HG03558 (cell line): ENCODE measurements around the gene BAHCC1.

Experiments
- ATAC-seq: cut with Tn5 transposase; IDR thresholded peaks from one replicate; pipeline ENCODE4 v1.9.1; 2021; ENCODE audit warnings: moderate number of reproducible peaks; ENCODE audit not compliant: unreplicated experiment; ENCODE audit errors: extremely low read depth

Gene BAHCC1

DNA sequence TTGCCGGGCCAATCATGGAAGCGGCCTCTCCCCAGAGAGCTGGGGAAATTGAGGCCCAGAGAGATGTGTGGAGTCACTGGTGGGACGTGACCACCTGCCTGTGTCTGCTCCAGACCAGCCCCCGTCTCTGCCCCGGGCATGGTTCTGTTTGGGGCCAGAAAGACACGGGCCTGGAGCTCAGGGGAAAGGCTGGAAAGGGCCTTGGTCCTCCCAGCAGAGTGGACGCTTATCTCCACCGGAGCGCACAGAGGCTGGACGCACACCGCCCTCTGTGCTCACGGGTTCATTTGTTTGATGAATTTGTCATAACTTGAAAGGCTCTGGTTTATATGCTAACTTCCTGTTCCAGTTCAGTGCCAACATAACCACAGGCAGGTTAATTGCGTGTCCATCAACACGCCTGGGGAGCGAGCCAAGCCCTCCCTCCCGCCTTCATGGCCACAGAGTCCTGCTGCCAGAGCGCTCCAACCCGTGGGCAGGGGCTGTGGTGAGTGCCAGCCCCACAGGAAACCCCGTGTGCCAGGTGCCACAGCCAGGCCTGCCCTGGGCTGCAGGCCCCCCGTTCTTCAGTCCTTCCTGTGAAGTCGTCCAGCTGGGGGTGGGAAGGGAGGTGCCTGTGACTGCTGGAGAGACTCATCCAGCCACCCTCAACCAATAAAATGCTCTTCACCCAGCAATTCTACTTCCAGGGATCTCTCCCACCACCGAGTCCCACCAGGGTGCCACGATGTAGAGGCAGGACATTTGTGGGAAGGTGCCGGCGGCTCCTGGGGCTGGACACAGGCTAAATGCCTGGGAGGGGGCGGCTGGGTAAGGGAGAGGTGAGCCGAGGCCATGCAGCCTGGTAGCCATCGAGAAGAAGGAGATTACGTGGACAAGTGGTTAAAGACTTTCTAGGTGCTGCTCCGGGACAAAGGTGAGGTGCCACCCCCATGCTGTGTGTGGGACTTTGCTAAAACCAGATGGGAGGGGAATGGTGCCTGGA is 29.4 kb upstream of the BAHCC1 start:
- ATAC-seq, result no peak

DNA sequence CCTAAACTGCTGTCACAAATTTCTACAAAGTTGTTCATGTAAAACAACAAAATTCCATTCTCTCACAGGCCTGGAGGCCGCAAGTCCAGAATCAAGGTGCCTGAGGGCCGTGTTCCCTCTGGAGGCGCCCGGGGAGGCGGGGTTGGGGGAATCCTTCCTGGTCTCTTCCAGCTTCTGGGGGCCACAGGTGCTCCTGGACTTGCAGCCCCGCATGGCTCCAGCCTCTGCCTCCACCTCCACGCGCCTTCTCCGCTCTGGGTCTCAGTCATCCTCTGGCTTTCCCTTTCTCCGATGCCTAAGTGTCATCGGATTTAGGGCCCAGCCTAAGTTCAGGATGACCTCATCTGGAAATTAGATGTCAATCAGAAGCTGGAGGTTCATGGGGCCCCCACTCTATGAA is 28.6 kb upstream of the BAHCC1 start:
- ATAC-seq, result no peak

DNA sequence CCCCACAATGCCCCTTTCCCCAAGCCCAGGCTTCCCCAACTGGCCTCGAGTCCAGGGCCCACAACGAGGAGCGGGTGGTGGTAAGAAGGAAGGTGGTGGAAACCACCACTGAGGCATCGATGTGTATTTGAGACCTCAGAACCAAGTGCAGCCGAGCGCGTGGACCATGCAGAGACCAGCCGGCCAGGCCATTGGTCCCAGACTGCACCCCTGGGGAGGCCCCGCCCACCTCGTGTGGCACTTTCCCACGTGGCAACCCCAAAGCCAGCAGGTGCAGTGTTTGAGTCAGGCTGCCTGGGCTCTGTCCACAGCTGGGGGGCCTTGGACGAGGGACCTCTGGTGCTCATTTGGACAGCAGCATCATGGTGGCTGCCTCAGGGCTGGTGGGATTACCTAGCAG is 28.1 kb upstream of the BAHCC1 start:
- ATAC-seq, result no peak

DNA sequence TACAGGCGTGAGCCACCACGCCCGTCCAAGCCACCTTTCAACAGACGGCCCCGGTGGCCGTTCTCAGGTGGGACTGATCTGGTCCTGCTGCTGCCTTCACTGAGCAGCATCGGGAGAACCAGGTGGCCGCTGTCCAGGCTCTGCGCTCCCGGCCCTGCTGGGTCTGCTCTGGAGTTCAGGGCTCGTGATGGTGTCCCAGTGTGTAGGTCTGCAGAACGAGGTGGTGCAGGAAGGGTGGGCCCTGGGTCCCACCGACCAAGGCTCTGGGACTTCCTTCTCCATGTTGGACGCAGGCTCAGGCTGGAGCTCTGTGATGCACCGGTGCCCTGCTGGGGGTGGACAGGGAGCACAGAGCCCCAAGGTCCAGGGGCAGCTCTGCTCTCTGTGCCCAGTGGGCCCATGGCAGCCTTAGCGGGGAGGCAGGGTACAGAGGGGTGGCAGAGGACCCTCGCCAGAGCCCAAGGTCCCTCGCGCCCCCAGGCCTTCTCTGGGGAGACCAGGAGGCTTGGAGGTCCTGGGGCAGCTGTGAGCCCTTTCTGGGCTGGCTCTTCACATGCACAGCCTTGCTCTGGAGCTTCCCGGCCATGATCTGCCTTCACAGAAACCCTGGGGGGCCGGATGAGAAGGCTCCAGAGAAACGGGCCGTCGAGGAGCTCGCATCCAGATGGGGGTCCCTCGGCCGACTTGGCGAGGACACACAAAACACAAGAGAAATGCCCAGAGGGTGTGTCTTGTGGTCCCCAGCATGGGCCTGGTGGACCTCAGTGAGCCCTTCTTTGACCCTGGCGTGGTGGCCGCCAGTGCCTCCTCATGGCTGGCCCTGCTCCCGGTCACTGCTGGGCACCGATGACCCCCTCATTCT is 26.9 kb upstream of the BAHCC1 start:
- no peak for ATAC-seq

DNA sequence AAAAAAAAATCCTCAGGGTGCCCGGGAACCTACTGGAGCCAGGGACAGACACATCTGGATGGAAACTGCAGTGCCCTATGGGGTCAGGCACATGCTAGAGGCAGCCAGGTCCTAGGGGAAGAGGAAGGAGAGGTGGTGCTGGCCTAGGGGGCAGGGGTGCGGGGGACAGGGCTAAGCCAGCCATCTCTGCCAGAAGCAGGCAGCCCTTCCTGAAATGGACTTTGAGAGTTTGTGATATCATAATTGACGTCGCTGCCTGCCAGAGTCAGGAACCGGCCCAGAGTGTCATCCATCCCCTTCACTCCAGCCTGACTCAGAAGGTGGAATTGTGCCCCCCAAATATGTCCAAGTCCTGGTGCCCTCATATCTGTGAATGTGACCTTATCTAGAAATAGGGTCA is 25.0 kb upstream of the BAHCC1 start:
- no peak for ATAC-seq

DNA sequence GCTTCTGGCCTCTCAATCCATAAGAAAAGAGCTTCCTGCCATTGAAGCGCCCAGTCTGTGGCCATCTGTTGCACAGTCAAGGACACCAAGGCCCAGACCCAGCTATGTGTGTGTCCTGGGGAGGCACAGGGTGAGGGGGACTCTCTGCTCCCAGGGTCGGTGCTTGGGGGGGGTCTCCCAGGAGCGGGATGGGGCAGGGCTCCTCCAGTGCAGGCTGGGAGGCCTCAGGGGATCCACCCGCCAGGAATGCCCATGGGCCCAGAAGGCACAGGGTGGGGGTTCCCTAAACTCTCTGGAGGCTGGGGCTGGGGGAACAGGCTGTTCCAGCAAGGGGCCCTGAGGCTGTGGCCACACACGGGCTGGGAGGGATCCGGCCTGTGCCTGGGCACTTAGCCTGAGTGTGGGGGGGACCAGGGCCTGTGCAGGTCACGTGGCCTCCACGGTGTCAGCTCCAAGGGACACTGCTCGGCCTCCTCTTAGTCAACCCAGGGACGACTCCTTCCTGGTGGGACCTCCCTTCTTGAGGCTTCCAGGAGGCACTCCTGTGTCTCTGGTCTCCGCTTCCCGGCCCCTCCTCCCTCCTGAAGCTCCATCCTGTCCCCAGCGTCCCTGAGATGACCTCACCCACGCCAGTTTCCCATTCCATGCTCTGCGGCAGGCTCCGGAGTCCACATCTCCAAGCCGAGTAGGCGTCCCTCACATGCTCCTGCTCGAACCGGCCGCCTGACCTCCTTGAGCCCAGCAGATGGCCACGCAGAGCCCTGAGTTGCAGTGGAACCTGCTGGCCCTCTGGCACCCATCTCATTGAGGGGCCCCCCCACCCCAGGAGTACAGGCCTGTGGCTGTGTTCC is 23.1 kb upstream of the BAHCC1 start:
- no peak for ATAC-seq

DNA sequence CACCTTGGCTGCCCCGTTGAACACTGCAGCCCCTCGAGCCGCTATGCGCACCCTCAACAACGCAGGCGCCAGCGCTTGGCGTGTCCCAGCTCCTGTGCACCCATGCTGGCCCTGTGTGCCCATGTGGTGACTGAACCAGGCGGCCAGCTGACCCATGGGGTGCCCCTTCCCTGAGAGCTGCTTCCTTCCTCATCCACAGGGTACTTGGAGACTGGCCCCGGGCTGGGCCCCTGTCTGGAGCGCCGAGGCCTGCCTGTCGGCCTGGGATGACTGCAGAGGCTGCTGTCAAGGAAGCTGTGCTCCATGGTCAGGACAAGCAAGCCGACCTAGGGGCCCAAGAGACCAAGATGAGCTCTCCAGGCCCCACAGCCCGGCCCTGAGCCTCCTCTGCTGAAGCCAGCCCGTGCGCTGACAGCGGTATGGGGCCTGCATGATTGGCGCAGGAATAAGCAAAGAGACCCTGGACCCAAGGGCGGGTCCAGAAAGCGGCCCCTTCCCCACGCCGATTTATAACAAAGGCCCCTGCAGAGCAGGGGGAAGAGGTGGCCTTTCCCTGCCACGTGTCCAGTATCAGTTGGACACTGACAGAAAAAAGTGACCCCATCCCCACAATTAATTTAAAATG is 21.6 kb upstream of the BAHCC1 start:
- ATAC-seq, result no peak

DNA sequence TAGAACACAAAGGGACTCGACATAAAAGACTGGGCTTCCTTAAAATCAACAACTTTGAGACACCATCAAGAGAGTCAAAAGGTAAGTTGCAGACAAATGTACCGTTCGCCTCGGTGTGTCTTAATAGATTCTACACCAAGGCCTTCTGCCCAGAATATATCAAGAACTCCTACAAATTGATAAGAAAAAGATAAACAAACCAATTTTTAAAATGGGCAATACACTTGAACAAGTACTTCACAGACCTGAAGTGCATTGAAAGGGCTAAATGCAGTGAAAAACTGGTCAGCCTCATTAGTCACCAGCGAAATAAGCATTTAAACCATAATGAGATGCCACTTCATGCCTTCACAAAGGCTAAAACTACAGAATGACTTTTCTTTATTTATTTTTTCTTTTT is 20.4 kb upstream of the BAHCC1 start:
- no peak for ATAC-seq

DNA sequence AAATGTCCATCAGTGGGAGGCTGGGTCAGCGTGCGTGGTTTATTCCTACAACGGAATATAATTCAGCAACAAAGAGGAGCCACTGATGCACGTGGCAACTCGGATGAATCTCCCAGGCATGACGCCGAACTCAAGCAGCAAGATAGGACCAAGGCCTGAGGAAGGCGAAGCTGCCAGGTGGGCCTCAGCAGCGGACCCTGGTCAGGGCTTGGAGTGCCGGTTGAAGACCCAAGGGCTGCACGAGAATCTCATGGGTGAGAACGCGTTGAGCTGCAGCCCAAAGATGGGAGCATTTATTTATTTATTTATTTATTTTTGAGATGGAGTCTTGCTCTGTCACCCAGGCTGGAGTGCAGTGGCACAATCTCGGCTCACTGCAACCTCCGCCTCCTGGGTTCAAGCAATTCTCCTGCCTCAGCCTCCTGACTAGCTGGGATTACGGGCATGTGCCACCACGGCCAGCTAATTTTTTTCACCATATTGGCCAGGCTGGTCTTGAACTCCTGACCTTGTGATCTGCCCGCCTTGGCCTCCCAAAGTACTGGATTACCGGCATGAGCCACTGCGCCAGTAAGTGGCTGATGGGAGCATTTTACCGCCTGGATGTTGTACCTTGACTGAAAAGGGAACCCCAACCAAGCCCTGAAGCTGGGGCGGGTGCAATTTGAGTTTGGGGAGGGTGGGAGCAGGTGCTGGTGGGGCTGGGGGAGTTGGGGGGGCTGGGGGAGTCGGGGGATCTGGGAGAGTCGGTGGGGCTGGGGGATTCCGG is 18.1 kb upstream of the BAHCC1 start:
- no peak for ATAC-seq

DNA sequence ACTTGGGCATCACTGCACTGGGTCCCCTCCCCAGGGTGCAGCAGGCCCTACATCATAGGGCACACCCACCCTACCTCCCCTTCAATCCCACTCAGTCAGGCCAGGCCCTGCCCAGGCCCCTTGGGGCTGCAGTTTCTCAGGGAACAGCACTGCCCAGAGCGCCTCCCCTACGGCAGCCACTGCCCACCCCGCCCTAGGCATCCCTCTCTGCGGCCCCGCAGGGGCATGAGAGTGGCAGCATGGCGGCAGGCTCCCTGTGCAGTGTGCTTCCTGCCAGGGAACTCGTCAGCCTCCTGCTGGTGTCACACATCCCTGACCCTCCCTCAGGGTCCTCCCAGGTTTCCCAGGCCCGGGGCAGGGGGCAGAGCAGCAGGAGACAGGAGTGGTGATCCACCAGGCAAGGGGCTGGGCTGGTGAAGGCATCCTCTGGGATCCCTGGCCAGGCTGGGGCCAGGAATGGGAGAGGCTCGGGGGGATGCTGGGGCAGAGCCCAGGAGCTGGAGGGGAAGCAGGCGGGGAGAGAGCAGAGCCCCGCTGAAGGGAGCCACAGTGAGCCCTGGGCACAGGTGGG is 16.2 kb upstream of the BAHCC1 start:
- ATAC-seq, result no peak

DNA sequence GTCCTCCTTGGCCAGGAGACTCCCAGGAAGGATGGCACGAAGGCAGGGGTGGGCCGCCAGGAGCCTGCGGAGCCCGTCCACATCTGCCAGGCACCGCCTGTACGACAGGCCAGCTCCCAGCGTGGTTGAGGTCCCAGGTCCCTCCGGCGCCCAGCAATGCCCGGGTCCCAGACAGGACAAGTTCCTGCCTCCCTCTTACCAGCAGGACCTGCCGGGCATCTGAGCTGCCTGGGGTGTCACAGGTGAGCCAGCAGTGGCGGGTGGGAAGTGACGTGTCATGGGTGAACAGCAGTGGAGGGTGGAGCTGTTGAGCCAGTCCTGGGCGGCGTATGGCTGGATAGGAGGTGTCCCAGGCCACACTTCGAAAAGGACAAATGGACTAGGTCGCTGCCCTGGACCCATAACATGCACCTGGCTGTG is 15.7 kb upstream of the BAHCC1 start:
- ATAC-seq, result no peak

DNA sequence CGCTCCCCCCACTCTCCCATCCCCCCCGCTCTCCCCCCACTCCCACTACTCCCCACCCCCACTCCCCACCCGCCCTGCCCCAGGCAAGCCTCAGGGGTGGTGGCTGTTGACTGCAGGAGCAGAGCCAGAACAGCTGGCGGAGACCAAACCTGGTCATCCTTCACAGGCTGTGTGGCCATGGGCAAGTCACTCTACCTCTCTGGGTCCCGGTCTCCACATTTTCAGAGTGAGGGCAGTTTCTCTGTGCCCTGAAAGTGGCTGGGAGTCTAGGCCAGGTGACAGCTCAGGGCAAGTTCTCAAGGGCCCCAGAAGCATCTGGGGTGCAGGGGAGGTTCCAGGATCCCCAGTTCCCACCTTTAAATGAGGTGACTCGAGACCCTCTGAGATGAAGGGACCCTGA is 15.1 kb upstream of the BAHCC1 start:
- ATAC-seq, result no peak

DNA sequence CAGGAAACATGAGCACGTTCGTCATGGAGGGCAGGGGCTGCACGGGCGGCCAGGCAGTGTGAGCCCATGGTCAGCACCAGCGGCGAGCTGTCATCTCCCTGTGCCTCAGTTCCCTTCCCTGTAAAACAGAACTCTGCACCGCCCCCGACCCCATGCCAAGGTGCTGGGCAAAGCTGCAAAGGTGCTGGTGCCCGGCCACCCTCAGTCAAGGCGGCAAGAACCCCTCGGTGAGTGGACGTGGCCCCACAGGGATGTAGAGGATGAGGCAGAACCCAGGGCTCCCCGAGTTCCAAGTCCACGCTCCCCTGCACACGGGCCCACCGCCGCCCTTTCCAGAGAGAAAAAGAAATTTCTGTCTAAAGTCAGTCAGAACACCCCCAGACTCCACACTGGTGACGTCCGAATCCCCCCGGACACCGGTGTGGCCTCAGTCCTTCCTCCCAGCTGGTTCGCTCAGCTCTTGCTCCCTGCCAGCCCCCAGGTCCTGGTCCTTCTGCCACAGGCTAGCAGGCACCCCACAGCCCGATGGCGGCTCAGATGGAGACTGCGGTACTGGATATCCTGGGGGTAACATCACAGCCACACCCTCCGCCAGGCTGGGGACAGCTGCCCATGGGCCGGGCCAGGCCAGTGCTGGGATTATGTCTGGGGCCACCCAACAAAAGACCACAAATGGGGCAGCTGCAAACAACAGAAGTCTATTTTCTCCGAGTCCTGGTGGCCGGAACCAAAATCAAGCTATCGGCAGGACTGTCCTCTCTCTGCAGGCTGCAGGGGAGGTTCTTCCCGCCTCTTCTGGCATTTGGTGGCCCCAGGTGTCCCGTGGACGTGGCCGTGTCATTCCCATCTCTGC is 14.4 kb upstream of the BAHCC1 start:
- no peak for ATAC-seq

DNA sequence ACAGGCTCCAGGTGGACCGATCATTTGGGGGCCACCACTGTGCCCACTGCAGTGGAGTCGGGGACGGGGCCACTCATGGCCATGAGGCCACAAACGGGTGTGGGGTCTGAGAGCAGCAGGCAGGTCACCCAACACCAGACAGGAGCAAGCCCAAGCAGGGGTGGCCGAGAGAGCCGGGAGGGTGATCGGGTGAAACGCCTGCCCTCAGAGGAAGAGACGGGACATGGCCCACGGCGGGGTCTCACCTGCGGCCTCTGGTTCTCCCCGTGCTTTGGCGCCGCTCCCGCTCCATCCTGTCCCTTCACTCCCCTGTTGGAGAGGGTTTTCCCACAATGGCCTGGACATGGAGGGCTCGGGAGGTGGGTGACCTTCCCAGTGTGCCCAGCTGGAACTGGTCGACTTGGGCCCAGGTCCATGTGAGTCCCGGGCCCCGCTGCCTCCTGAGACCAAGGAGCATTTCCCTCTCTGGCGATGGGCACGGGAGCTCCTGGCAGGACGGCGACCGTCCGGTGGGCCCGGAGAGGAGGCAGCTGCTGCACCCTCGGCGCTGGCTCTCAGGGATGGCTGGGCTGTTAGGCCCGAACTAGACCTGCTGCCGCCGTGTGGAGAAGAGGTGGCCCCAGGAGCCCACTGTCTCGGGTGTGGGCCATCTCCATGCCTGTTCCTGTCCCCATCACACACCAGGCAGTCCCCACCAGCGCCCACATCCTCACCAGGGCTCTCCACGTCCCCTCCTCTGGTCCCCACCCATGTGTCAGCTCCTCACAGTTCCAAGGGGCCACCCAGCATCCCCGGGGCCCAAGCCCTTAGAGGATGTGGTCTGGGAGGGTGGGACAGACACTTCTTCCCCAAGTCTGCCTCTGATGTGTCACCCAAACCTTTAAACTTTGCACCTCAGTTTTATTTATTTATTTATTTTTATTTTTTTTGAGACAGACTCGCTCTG is 13.4 kb upstream of the BAHCC1 start:
- ATAC-seq, result no peak

DNA sequence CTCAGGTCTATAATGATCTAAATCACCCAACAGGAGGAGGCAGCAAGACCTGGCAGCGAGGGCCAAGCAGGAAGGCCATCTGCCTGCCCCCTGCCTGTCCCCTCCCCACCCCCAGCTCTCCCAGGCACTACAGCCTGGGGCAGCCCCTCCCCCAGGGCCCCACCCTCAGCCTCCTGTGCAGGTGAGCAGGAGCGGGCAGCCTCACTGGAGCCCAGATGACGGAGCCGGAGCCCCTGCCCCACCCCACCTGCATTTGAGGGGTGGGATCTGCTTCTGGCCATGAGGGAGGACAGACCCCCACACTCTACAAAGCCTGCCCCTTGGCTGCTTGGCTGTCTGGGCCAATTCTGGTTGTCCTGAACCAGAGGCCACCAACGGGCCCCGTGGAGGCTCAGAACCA is 12.4 kb upstream of the BAHCC1 start:
- no peak for ATAC-seq

DNA sequence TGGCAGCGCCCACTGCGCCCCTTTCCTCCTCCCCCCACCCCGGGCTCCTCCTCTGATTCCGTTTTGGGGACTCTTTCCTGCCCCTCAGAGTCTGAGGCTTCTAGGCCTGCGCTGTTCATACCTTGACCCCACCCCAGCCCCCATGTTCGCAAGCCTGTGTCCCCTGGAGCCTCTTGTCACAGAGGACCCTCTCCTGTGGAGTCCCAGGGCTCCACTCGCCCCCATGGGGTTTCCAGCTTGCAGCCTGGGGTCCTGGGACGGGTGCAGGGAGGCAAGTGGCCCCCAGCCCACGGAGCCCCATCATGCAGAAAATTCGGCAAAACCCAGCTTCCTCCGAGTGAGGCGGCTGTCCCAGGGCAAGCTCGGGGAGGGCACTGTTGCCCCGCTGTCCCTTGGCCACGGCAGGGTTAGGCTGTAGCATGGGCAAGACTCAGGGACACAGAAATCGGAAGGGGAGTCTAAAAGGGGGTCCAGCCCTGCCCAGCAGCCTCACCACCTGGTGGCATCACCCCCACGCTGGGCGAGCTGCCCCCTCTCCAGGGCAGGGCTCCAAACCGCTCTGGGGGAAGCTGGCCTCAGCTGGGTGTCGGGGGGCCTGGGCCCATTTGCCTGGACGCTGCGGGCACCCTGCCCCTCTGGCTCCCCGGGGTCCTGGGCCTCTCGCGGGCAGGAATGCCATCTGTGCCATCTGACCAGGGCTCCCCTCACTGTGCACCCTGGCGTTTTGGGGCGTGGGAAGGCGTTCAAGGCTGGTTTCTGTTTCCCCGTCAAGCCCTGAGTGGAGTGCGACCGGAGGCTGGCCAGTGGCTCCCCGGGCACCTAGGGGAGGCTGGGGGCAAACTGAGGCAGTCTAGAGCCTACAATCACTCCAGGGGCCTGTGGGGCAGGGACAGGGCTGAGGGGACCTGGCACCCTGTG is 11.5 kb upstream of the BAHCC1 start:
- ATAC-seq, result no peak
